Parietal lobe (tissue), 2 donors: ENCODE results near the gene ANAPC15. TPM values are rescaled to one million over a fixed set of nuclear protein-coding genes. Genes with fewer than 3 reads are reported as not detected.

Experiments used
- small RNA-seq: library from RNA; depleted of rRNA; stranded (forward); fragments of <200 nt; gene quantifications from one replicate; pipeline ENCODE3, GENCODE V24; 2014; ENCODE audit warnings: low replicate concordance
- total RNA-seq: library from RNA; depleted of rRNA; stranded (reverse); fragments of >200 nt; gene quantifications from one replicate; pipeline ENCODE4 v1.2.3, GENCODE V29; 2014

Gene ANAPC15
- total RNA-seq = 16.3 TPM

DNA sequence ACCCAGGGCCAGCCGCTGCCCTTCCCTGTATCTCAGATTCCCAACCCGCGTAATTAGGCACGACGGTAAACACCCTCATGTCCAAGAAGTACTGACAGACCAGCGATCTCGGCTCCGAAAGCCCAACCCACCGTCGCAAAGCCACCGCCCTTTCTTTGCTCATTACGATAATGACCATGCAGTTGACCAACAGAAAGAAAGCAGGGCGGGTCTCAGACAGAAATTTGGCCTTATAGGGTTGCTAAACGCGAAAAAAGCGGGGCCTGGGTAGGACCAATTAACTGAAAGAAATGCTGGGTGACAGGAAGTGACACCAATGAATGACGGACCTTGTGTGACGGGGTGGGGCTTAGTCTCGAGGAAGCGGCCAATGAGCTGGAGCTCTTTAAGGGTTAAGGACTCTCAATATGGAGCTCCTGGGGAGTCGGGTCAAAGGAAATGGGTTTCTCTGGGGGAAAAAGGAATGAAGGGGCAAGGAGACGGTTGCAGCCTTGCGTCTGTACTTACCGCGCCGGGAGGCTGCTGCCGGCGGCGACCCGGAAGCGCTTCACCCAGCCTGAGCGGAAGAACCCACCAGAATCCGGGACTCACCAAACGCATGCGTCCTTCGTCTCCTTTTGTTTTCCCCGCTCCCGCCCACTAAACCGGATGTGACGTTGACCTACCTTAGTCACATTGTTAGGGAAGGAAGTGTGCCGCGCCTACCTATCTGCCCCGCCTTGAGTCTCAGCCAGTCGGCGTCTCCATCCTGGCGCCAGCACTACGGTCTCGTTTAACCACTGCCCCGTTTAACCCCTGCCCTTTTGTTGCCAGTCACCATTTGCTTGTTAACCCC is at the start of gene ANAPC15:
ANAPC15 (minus strand) TSS at position 553 of the 835 bp plus-strand sequence. CDS start 1,419 bp downstream, outside the sequence.

DNA sequence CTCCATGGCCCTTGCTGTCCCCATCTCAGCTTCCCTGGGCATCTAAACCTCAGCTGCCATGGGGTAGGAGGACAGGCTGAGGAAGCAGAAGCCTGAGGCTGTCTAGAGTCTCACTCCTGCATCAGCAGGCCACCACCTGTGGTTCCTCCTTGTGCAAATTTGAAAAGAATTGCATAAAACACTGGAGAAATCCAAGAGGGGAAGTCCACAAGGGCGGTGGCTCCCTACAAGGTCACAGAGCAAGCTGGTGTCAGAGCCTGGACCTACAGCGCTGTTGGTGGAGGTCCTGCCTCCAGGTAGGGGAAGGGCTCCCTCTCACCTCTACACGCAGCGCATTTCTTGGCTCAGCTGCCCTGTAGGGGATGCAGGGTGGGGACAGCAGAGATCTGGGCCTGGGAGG is 23.0 kb upstream of the ANAPC15 start, which contains the start of gene FOLR3:
FOLR3 (plus strand) TSS at position 253 of the 400 bp plus-strand sequence. CDS start 228 bp downstream, outside the sequence.

DNA sequence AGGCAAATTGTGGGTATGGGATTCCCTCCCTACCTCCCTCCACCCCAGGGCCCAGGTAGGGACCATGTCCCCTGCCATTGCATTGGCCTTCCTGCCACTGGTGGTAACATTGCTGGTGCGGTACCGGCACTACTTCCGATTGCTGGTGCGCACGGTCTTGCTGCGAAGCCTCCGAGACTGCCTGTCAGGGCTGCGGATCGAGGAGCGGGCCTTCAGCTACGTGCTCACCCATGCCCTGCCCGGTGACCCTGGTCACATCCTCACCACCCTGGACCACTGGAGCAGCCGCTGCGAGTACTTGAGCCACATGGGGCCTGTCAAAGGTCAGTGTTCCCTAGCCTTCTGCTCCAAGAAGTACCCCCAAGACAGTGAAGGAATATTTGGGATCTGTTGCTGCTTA is 6.6 kb downstream of the ANAPC15 start, which contains the start of gene TOMT:
TOMT (plus strand) TSS at position 37 of the 400 bp plus-strand sequence; CDS start at position 65, 28 bp downstream.

DNA sequence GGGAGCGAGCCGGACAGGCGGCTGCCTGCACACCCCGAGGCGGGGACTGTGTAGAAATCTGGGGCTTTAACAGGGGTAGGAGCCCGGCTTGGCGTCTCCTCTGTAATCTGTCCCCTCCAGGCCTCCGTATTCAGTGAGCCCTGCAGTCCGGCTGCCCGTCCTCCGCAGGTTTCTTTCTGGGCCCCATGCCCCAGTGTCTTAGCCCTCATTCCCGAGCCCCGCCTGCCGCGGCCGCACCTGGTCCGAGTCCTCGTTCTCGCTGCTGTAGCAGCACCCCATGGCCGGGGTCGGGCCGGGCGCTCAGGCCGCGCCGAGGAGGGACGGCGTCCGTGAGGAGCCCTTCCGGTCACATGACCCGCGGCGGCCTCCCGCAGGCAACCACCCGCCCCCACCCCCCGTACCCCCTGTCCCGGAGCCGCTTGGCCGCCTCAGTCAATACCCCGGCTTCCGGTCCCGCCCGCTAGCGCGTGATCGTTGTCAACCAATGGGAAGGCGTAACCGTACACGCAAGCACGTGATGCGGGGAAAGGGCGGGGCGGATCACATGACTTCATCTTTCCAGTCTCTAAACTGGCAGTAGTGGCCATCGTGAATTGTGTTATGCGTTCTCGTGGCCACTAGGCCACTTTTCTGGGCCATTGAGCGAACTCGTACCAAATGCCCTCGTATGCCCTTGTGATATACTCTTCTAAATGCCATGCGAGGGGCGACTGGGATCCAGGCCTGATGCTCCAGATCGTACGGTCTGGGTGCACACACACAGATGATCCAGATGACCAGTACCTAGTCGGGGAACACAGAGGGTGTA is 9.3 kb downstream of the ANAPC15 start, which contains the start of gene LAMTOR1:
LAMTOR1 (minus strand) TSS at position 352 of the 808 bp plus-strand sequence; CDS start at position 279, 73 bp downstream.

DNA sequence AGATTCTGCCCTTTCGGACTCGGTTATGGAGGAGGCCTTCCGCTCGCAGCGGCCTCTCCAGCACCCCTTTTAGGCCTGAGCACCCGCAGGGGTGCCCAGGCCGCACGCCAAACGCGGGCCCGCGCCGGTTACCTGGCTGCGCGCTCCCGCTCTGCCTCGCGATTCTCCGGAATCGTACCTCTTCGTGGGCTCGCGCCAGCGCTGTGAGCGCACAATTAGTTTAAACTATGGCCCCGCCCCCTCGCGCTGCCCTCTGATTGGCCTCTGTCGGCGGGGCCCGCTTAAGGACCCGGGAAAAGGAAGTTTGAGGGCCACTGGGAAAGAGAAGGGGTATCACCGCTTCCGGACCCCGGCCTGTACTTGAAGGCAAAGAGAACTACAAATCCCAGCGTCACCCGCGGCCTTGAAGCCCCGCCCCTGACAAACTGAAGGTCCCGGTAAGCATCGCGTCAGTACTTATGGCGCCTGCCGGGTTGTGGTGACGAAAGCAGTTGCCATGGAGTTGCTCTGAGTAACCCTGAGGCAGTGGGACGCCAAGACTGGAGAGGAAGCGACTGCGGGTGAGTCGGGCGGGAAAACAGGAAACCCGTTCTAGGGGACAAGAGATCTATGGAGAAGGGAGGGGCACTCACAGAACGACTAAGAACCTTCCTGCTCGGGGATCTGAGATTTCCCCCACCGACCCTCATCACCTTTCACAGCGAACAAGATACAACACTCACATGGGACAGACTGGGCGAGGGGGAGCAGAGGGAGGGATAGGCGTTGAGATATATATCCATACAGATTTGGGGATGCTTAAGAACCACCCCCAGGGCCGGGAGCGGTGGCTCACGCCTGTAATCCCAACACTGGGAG is 31.9 kb downstream of the ANAPC15 start, which contains the start of the genes LRRC51 and NUMA1:
LRRC51 (plus strand) TSS at position 525 of the 858 bp plus-strand sequence. CDS start 8,234 bp downstream, outside the sequence.
NUMA1 (minus strand) TSS at position 217 of the 858 bp plus-strand sequence. CDS start 44,599 bp downstream, outside the sequence.

Small RNA genes within 50 kb of the gene (small RNA-seq; reads per million reads assigned to genes)
- gene MIR3165 = not detected

Other genes starting within 250 kb of the ANAPC15 start
- gene DEFB131B, start 234.2 kb downstream of the ANAPC15 start, total RNA-seq = not detected
- 18.8 TPM for gene XNDC1N, start 184.1 kb downstream of the ANAPC15 start, total RNA-seq
- 31.0 TPM for gene RNF121, start 183.6 kb downstream of the ANAPC15 start, total RNA-seq
- 7.8 TPM for gene IL18BP, start 113.8 kb downstream of the ANAPC15 start, total RNA-seq
- gene NUMA1, start 32.2 kb downstream of the ANAPC15 start, total RNA-seq = 284 TPM
- 8.8 TPM for gene LRRC51, start 31.8 kb downstream of the ANAPC15 start, total RNA-seq
- 50.1 TPM for gene LAMTOR1, start 9.4 kb downstream of the ANAPC15 start, total RNA-seq
- gene TOMT, start 6.8 kb downstream of the ANAPC15 start, total RNA-seq = not detected
- not detected for gene FOLR3, start 23.0 kb upstream of the ANAPC15 start, total RNA-seq
- gene FOLR1, start 79.4 kb upstream of the ANAPC15 start, total RNA-seq = not detected
- gene FOLR2, start 104.1 kb upstream of the ANAPC15 start, total RNA-seq = 4.1 TPM
- 18.8 TPM for gene INPPL1, start 112.1 kb upstream of the ANAPC15 start, total RNA-seq
- gene PHOX2A, start 131.5 kb upstream of the ANAPC15 start, total RNA-seq = not detected